Gastroesophageal sphincter (tissue), 4 donors: Measurements from ENCODE around the gene TGIF2. TPM values are rescaled to one million over a fixed set of nuclear protein-coding genes. Genes with fewer than 3 reads are reported as not detected.

Source experiments
- ATAC-seq: fragments of 150-250 bp; one replicate; pipeline ENCODE4 v1.9.1; 2016; ENCODE audit warnings: mild to moderate bottlenecking, moderate library complexity
- H3K27ac ChIP-seq, 4 donors: fragments of 200-600 bp; sonication (generic) in 3 of 4; 1 replicate in 3 of 4; 2 replicates in 1 of 4; pipeline ENCODE4 v1.5.1; 2016 to 2019
- H3K27me3 ChIP-seq: fragments of 200-600 bp; sonication (generic); one replicate; pipeline ENCODE4 v1.5.1; 2019
- H3K36me3 ChIP-seq, 2 donors: fragments of 200-600 bp; sonication (generic); one replicate each; pipeline ENCODE4 v1.5.1; 2019; ENCODE audit warnings: control low read depth in 1 of 2
- H3K4me1 ChIP-seq, 3 donors: fragments of 200-600 bp; sonication (generic); 1 replicate in 2 of 3; 2 replicates in 1 of 3; pipeline ENCODE4 v1.5.1; 2016 to 2019; ENCODE audit warnings: control low read depth in 2 of 3
- H3K4me3 ChIP-seq, 2 donors: fragments of 200-600 bp; sonication (generic); one replicate each; pipeline ENCODE4 v1.5.1; 2019; ENCODE audit warnings: mild to moderate bottlenecking in 1 of 2, moderate library complexity in 1 of 2
- H3K9me3 ChIP-seq, 3 donors: fragments of 200-600 bp; sonication (generic); one replicate each; pipeline ENCODE4 v1.5.1; 2017 to 2019; ENCODE audit warnings: control low read depth in 2 of 3
- EP300 ChIP-seq: sonication (generic); formaldehyde crosslinking; IDR thresholded peaks from one replicate; pipeline ENCODE4 v1.6.1; 2017; ENCODE audit warnings: antibody characterized with exemption, mild to moderate bottlenecking
- POLR2A ChIP-seq, 2 donors: fragments of 450-650 bp; IDR thresholded peaks; one replicate each; pipeline ENCODE4 v1.6.1; 2017; ENCODE audit warnings: antibody characterized with exemption in 2 of 2, mild to moderate bottlenecking in 2 of 2, moderate library complexity in 1 of 2
- POLR2AphosphoS5 ChIP-seq: sonication (generic); formaldehyde crosslinking; IDR thresholded peaks from one replicate; pipeline ENCODE4 v1.6.1; 2017; ENCODE audit warnings: antibody characterized with exemption
- WGBS, 2 donors: methylation state at CpG; one replicate each; pipeline ENCODE4 v1.1.5; 2018; ENCODE audit warnings: low coverage in 1 of 2; 5-methylcytosine and 5-hydroxymethylcytosine counted together
- total RNA-seq, 4 donors: library from RNA; depleted of rRNA; stranded (reverse); fragments of >200 nt; gene quantifications; one replicate each; pipeline ENCODE4 v1.1.0, GENCODE V29; 2016
- TF ChIP-seq, protein P1 (sequence below), 4 experiments: fragments of 200-600 bp in 2 of 4; fragments of 450-650 bp in 2 of 4; sonication (generic) in 1 of 4; IDR thresholded peaks; one replicate each; pipeline ENCODE4 v1.5.1; 2017 to 2019; ENCODE audit warnings: antibody characterized with exemption in 4 of 4, mild to moderate bottlenecking in 2 of 4, moderate library complexity in 2 of 4

The TGIF2 gene
- total RNA-seq, 4 donors from 2014 or later, result 7.2 to 14.0 (median 9.4) TPM

DNA sequence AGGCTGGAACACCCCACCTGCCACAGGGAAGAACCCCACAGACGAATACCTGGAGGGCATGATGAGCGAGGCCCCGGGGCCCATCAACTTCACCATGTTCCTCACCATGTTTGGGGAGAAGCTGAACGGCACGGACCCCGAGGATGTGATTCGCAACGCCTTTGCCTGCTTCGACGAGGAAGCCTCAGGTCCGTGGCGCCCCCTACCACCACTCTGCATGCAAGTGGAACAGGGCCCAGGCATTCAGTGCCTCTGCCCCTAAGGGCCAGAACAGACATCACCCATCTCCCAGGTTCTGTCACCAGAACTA is 25.4 kb upstream of the TGIF2 start:
- Histone ChIP-seq H3K4me1 (peaks cover 0 to 87% (median 17%) of the 10 kb centered on the region in 3 donors), H3K9me3 (no peaks in the 10 kb centered on the region), H3K27me3 (no peaks in the 10 kb centered on the region), H3K27ac (peak overlapping the region in 3 of 4 donors; percentile 71 to 98 (median 97)), H3K36me3 (peaks cover 0 to 53% of the 10 kb centered on the region in 2 donors), H3K4me3 (peak overlapping the region in 1 of 2 donors; percentile 2)
- TF ChIP-seq POLR2A (IDR thresholded peaks at IDR 0.05) (no peak), POLR2AphosphoS5 (peak; percentile 2)
- TF ChIP-seq, protein P1, sequence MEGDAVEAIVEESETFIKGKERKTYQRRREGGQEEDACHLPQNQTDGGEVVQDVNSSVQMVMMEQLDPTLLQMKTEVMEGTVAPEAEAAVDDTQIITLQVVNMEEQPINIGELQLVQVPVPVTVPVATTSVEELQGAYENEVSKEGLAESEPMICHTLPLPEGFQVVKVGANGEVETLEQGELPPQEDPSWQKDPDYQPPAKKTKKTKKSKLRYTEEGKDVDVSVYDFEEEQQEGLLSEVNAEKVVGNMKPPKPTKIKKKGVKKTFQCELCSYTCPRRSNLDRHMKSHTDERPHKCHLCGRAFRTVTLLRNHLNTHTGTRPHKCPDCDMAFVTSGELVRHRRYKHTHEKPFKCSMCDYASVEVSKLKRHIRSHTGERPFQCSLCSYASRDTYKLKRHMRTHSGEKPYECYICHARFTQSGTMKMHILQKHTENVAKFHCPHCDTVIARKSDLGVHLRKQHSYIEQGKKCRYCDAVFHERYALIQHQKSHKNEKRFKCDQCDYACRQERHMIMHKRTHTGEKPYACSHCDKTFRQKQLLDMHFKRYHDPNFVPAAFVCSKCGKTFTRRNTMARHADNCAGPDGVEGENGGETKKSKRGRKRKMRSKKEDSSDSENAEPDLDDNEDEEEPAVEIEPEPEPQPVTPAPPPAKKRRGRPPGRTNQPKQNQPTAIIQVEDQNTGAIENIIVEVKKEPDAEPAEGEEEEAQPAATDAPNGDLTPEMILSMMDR (IDR thresholded peaks at IDR 0.05), result peak in 2 of 4 experiments; percentile 22 to 42
- ATAC-seq, result no peak
- WGBS, 2 donors, result 100% methylated on average over 1 of the region's 12 CpGs; no CpG with 5 or more reads in 1 of the 2 donors

DNA sequence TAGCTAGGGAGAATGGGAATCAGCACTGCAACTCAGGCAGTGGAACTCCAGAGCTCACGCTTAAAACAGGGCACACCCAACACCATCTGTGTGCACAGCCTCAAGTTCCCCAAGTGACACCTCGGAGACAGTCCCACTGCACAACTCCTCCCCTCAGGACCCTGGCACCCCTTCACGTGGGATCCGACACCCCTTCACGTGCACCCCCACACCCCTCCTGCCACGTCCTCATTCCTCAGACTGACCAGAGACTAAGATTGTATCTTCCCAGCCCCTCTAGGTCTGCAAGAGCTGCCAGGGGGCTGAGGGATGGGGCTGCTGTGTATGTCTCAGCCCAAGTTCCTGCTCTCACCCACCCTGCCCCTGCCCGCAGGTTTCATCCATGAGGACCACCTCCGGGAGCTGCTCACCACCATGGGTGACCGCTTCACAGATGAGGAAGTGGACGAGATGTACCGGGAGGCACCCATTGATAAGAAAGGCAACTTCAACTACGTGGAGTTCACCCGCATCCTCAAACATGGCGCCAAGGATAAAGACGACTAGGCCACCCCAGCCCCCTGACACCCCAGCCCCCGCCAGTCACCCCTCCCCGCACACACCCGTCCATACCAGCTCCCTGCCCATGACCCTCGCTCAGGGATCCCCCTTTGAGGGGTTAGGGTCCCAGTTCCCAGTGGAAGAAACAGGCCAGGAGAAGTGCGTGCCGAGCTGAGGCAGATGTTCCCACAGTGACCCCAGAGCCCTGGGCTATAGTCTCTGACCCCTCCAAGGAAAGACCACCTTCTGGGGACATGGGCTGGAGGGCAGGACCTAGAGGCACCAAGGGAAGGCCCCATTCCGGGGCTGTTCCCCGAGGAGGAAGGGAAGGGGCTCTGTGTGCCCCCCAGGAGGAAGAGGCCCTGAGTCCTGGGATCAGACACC is 24.4 kb upstream of the TGIF2 start:
- 40 to 53% methylated on average over 2 to 8 of the region's 23 CpGs for WGBS, 2 donors
- H3K36me3 ChIP-seq, result peaks cover 0 to 53% of the 10 kb centered on the region in 2 donors
- TF ChIP-seq POLR2A (IDR thresholded peaks at IDR 0.05), result no peak
- peak overlapping the region in 1 of 2 donors; percentile 2 for H3K4me3 ChIP-seq
- H3K9me3 ChIP-seq, result no peaks in the 10 kb centered on the region
- no peaks in the 10 kb centered on the region for H3K27me3 ChIP-seq
- peak overlapping the region in 3 of 4 donors; percentile 71 to 98 (median 97) for H3K27ac ChIP-seq
- ATAC-seq, result no peak
- H3K4me1 ChIP-seq, result peaks cover 0 to 77% (median 11%) of the 10 kb centered on the region in 3 donors

GRCh38 chr20:36549628-36549941 is 23.8 kb upstream of the TGIF2 start:
- no peak overlapping the region for H3K4me3 ChIP-seq
- peak; percentile 1 for ATAC-seq
- peak; percentile 62 for TF ChIP-seq POLR2AphosphoS5
- TF ChIP-seq POLR2A (IDR thresholded peaks at IDR 0.05), result peak in 1 of 2 donors; percentile 1
- no peak for TF ChIP-seq EP300
- TF ChIP-seq, protein P1 (IDR thresholded peaks at IDR 0.05), result no peak
- H3K27me3 ChIP-seq, result no peaks in the 10 kb centered on the region
- no peaks in the 10 kb centered on the region for H3K9me3 ChIP-seq
- H3K36me3 ChIP-seq, result peaks cover 0 to 53% of the 10 kb centered on the region in 2 donors
- no CpG with 5 or more reads among the region's 9 CpGs for WGBS, 2 donors
- peak overlapping the region; percentile 4 to 98 (median 84) for H3K27ac ChIP-seq
- H3K4me1 ChIP-seq, result peaks cover 0 to 70% (median 11%) of the 10 kb centered on the region in 3 donors

- Histone ChIP-seq H3K27me3 (no peaks in the 10 kb centered on the region), H3K4me3 (no peak overlapping the region), H3K4me1 (peaks cover 0 to 65% (median 11%) of the 10 kb centered on the region in 3 donors), H3K9me3 (no peaks in the 10 kb centered on the region), H3K27ac (peak overlapping the region; percentile 4 to 98 (median 84)), H3K36me3 (peaks cover 0 to 47% of the 10 kb centered on the region in 2 donors)
- 29 to 40% methylated on average over 2 to 3 of the region's 16 CpGs for WGBS, 2 donors
- TF ChIP-seq EP300, result no peak
- TF ChIP-seq POLR2A (IDR thresholded peaks at IDR 0.05), result peak in 1 of 2 donors; percentile 4
- peak; percentile 32 for TF ChIP-seq POLR2AphosphoS5
- TF ChIP-seq, protein P1 (IDR thresholded peaks at IDR 0.05), result no peak
- peak; percentile 25 for ATAC-seq
Measured at GRCh38 chr20:36549942-36550789, 23.2 kb upstream of the TGIF2 start.

DNA sequence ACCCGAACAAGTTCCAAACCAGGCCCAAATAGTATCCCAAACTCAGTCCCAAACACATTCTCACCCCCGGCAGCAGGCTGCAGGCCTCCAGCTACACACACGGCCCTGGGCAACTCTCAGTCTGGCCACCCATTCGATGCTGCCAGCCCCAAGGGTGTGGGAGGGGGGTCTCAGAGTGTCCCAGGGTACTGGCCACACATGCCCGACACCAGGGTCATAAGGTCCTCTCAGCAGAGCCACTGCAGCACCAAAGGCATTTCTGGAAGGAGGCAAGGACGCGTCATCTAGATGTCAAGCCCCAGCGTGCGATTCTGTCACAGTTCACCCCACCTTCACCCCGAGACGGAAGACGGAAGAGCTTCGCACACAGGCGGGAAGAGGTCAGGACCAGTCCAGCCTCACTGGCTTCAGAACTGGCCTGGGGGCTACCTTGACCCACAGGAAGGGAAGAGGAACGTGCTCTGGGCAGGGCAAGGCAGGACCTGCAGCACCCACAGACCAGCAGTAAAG is 22.6 kb upstream of the TGIF2 start:
- TF ChIP-seq POLR2A (IDR thresholded peaks at IDR 0.05), result peak; percentile 41 to 56
- peak; percentile 95 for TF ChIP-seq POLR2AphosphoS5
- TF ChIP-seq, protein P1 (IDR thresholded peaks at IDR 0.05), result no peak
- TF ChIP-seq EP300, result no peak
- Histone ChIP-seq H3K27ac (peak overlapping the region; percentile 4 to 98 (median 84)), H3K36me3 (peaks cover 0 to 40% of the 10 kb centered on the region in 2 donors), H3K4me1 (peaks cover 0 to 58% (median 11%) of the 10 kb centered on the region in 3 donors), H3K4me3 (no peak overlapping the region), H3K9me3 (no peaks in the 10 kb centered on the region), H3K27me3 (no peaks in the 10 kb centered on the region)
- peak; percentile 50 for ATAC-seq
- no CpG with 5 or more reads among the region's 15 CpGs for WGBS, 2 donors
